ENCODE measurements around the gene FBLN2. TPM values are rescaled to one million over a fixed set of nuclear protein-coding genes. Genes with fewer than 3 reads are reported as not detected.
"Not testable (repeated sequence)": the region's sequence is repeated elsewhere in the genome, so short reads cannot be mapped to it uniquely, and the experiment has no call there.

Gene FBLN2
- total RNA-seq, 1 donor from 2014 or later: 32.9 TPM

GRCh38 chr3:13559764-13560525 is 11.0 kb downstream of the FBLN2 start:
- no peak for TF ChIP-seq CTCF (IDR thresholded peaks at IDR 0.05)
- Histone ChIP-seq H3K9me3 (no peaks in the 10 kb centered on the region), H3K4me3 (no peak overlapping the region), H3K27me3 (no peaks in the 10 kb centered on the region), H3K36me3 (no peaks in the 10 kb centered on the region), H3K4me1 (no peaks in the 10 kb centered on the region), H3K27ac (no peak overlapping the region)
- ATAC-seq (no peak), DNase-seq (no peak)
- intact Hi-C loops (cut with DNase I): no loop called here

- Histone ChIP-seq H3K9me3 (no peaks in the 10 kb centered on the region), H3K36me3 (no peaks in the 10 kb centered on the region), H3K4me1 (no peaks in the 10 kb centered on the region), H3K27me3 (no peaks in the 10 kb centered on the region), H3K27ac (no peak overlapping the region), H3K4me3 (no peak overlapping the region)
- intact Hi-C loops (cut with DNase I): no loop called here
- ATAC-seq: no peak
- DNase-seq: no peak
- TF ChIP-seq CTCF (IDR thresholded peaks at IDR 0.05): no peak
Measured at GRCh38 chr3:13561376-13561775, 12.5 kb downstream of the FBLN2 start.

- Histone ChIP-seq H3K4me1 (no peaks in the 10 kb centered on the region), H3K9me3 (no peaks in the 10 kb centered on the region), H3K27me3 (no peaks in the 10 kb centered on the region), H3K27ac (no peak overlapping the region), H3K36me3 (no peaks in the 10 kb centered on the region), H3K4me3 (no peak overlapping the region)
- DNase-seq: no peak
- no peak for ATAC-seq
- intact Hi-C loops (cut with DNase I): no loop called here
- no peak for TF ChIP-seq CTCF (IDR thresholded peaks at IDR 0.05)
Measured at GRCh38 chr3:13561967-13562366, 13.0 kb downstream of the FBLN2 start.

GRCh38 chr3:13562421-13562820 is 13.5 kb downstream of the FBLN2 start:
- not testable (repeated sequence) for ATAC-seq

GRCh38 chr3:13563321-13563720 is 14.4 kb downstream of the FBLN2 start:
- H3K27ac ChIP-seq: no peak overlapping the region
- H3K27me3 ChIP-seq: no peaks in the 10 kb centered on the region
- H3K4me3 ChIP-seq: no peak overlapping the region
- no peaks in the 10 kb centered on the region for H3K4me1 ChIP-seq
- ATAC-seq (no peak), DNase-seq (no peak)
- no peaks in the 10 kb centered on the region for H3K9me3 ChIP-seq
- intact Hi-C loops (cut with DNase I): no loop called here
- H3K36me3 ChIP-seq: no peaks in the 10 kb centered on the region
- TF ChIP-seq CTCF (IDR thresholded peaks at IDR 0.05): no peak

More at GRCh38 chr3:13562421-13562820, 13.5 kb downstream of the FBLN2 start:
- DNase-seq; H3K9me3 ChIP-seq; H3K27ac ChIP-seq; H3K27me3 ChIP-seq; H3K4me3 ChIP-seq; H3K4me1 ChIP-seq; intact Hi-C loops (cut with DNase I); H3K36me3 ChIP-seq: not testable (repeated sequence)

DNA sequence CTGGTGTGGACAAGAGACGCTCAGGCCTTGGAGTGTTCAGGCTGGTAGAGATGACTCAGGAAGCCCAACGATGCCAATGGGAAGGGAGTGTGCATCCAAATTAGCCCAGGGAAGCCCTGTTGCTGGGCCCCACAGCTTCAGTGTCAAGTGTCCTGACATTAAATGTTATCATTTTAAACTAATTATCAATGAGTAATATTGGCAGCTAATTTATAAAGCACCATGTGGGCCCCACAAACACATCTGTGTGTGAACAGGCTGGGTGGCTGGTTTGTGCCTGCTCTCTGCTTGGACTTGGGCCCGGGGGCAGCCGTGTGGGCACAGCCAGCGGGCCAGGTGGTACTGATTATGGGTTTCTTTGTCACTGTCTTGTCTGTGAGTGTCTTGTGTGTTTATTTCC is 15.0 kb downstream of the FBLN2 start:
- intact Hi-C loops (cut with DNase I): no loop called here
- ATAC-seq (no peak), DNase-seq (no peak)
- Histone ChIP-seq H3K9me3 (no peaks in the 10 kb centered on the region), H3K36me3 (no peaks in the 10 kb centered on the region), H3K4me1 (no peaks in the 10 kb centered on the region), H3K27ac (no peak overlapping the region), H3K27me3 (no peaks in the 10 kb centered on the region), H3K4me3 (no peak overlapping the region)
- no peak for TF ChIP-seq CTCF (IDR thresholded peaks at IDR 0.05)

All from upper lobe of right lung (tissue), 1 donor.